Endometrium (tissue), 2 donors: Measurements from ENCODE around the gene ADAMTS2.
"Not testable (repeated sequence)": the region's sequence is repeated elsewhere in the genome, so short reads cannot be mapped to it uniquely, and the experiment has no call there.

ENCODE experiments used
- FAIRE-seq: peaks from 2 replicates; lab custom pipeline; 2012; peaks lifted over from hg19 to GRCh38; lab: Jason Lieb, UNC
- donor health status: control.
- donor health status: control.

The ADAMTS2 gene

DNA sequence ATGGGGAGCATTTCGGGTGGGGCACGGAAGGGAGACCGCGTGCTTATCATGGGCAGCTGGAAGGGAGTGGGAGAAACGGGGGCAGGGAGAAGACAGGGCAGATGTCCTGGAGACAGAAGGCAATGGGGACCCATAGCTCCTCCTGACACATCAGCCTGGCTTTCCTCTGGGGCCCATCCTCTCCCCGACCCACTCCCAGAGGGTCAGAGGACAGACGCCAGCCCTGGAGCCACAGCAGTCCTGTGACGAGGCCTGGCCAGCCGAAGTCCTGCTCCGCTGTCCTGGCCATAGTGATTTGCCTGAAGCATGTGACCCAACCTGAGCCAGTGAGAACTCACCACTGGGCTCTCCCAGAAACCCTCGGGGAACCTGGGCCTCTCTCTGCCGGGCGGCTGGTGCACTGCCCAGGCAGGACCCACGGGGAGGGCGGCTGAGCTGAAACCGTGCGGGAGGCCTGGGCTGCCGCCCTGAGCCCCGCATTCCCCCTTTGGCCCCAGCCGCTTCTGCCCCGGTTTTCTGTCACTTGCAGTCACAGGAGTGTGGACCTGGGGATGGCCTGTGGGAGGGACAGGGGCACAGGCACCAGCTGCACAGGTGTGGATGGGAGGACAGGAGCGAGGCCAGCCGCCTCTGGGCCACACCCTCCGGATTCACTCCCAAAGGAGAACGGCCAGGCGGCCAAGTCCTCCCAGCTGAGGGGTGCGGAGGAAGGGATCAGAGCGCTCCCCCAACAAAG, 19.8 kb downstream of the ADAMTS2 start:
- no peak for FAIRE-seq

DNA sequence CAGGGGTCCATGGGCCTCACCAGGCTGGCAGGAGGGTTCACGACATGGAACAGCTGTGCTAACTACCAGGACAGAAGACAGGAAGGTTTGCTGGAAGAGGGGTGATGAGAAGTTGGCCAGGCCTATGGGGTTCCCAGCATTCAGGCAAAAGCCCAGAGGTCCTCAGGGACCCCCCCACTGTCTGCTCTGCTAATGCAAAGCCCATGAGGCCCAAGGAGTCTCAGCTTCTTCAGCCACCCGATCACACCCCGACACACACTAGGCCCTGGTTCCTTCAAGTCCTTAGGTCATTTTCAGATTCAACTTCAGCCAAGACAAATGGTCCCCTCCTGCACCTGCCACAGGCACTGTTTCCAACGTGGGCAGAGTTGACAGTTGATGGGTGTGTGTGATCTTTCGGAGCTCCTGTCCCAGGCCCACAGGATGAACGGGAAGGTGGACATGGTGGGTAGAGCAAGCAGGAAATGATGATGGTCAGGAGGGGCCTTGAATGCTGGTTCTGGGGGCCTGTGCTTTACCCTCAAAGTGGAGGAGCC, 20.4 kb downstream of the ADAMTS2 start:
- no peak for FAIRE-seq

DNA sequence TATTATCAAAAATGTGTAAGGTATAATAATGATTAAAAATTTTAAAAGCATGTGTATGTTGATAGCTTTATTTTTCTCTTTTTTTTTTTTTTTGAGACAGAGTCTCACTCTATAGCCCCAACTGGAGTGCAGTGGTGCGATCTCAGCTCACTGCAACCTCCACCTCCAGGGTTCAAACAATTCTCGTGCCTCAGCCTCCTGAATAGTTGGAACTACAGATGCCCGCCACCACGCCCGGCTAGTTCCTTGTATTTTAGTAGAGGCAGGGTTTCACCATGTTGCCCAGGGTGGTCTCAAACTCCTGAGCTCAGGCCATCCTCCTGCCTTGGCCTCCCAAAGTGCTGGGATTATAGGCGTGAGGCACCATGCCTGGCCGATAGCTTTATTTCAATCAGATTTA, 20.9 kb downstream of the ADAMTS2 start:
- FAIRE-seq, result not testable (repeated sequence)

DNA sequence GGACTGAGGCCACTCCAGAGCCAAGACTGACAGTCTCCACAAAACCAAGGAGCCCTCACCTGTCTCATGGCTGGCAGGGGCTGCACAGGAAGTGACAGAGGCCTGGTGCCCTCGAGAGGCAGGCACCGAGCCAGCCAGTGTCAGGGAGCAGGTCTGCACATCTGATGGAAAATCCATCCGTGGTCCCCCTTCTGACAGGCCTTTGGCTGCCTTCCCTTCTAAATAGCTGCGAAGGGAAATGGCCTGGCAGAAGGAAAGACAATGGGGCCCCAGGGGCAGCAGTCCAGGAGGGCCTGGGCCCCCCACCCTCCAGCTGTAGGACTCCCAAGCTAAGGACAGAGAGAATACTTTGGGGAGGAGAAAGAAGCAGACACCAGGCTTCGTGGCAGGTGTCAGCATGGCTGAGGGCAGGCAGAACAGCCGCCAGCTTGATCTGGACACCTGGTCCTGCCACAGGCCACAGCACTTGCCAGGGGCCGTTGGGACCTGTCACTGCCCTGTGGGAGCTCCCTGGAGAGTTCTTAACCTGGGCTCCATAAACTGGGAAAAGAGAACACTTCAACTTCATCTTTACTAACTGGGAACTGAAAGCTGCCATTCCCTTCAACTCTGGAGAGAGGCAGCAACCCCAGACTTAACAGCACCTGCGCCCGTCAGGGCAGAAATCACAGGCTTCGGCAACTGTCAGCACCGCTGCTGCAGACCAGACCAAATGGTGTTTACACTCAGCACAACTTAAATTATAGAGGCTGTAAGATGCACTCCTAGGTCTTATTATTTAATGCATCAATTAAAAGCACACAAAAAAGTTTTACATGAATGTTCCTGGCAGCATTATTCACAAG, 22.0 kb downstream of the ADAMTS2 start:
- no peak for FAIRE-seq

DNA sequence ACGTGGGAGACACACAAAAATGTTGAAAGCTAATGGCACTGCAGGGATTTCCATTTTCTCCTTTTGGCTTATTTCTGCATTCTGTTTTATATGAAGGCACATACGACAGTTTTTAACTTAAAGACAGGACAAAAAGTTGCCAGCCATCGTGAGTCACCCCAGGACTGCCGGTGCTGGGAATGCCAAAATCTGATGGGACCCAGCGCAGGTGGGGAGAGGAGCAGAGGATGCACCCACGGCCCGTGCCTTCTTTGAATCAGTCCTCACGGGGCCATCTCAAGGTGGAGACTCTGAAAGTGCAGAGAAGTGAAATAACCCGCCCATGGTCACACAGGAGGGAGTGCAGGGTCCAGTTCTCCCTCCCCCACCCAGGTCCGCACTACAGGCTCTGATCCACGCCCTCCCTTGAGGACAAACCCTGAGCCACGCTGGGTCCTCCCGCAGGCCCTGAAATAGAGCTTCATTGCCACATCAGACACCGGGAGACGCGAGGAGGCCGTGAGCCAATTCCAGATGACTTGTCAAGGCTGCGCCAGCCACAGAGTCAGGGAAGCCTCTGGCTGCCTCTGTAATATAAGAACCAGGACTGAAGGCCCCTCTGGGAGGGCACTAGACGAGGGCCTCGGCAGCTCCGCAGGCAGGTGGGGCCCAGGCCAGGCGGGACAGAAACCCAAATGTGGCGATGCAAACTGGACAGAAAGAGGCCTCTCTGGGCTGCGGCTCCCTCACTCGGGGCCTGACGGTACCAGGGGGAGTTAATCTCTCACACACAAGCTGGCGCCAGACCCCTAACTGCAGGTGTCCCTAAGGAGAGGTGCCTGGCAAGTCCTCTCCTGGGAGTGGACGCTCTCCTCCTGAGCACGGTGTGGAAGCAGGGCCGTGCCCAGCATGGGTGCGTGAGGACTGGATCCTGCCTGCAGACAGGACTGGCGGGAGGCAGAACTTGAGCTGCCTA, 22.9 kb downstream of the ADAMTS2 start:
- FAIRE-seq, result no peak

DNA sequence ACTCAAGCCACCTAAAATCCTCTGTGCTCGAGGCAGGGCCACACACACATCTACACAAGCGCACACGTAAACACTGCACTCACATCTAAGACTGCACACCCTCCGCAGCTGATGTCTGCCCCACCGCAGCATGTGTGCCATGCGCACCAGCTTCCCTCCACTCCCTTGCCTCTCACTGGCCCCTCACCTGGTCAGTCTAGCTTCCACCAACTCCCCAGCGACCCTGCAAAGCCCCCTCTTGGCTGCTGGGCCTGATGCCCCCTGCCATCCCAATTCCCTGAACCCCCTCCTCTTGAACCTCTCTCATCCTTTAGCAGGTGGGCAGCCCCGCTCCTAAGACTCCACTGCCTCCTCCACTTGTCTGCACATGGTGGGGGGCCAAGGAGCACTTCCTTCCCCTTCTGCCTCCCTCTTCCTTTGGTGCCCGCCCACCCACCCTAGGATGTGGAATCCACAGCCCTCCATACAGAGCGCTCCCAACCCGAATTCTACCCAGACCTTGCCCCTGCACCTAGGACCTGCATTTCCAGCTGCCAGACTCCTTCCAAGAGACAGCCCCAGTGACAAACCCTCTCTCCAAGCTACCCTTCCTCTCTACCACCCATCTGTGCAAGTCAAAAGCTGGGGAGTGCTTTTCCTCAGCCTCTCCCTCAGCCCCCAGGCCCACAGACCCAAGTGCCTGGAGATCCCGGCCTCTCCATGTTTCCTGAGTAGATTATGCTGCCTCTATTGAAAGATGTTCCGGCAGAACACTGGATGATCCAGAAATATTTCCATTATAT, 23.9 kb downstream of the ADAMTS2 start:
- no peak for FAIRE-seq

DNA sequence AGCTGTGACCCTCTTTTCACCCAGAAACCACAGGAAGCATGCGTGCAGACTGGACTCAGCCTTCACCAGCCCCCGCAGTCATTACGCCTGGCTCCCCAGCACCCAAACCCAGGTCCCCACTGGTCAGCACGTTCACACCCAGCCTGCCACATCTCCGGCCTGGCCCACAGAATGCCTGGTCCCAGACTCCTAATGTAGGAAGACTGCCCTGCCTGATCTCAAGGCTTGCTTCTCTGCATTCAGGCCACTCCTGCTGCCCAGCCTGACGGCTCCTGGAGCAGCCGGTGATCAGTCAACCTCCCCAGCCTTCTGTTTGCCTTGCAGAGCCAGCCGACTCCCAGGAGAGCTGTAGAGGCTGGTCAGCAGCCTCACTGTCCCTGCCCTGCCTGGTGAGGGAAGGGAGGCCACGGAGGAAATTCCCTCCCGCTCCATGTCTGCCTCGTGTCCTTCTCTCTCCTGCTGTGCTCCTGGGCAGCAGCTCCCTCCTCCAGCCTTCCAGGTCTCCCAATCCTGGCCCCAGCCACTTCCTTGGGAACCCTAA, 25.4 kb downstream of the ADAMTS2 start:
- FAIRE-seq, result no peak

DNA sequence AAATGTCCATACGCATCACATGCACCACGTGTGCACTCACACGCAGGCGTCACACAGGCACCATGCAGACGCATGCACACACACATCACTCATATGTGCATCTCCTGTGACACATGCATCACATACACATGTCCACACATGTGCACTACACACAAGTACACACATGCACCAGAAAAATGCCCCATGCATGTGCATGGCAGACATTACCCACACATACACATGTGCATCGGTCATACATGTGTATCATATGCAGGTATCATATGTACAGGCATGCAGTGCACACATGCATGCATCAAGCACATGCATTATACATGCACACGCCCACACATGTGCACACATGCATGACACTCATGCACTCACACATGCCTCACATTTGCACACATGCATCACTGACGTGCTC, 26.1 kb downstream of the ADAMTS2 start:
- no peak for FAIRE-seq

DNA sequence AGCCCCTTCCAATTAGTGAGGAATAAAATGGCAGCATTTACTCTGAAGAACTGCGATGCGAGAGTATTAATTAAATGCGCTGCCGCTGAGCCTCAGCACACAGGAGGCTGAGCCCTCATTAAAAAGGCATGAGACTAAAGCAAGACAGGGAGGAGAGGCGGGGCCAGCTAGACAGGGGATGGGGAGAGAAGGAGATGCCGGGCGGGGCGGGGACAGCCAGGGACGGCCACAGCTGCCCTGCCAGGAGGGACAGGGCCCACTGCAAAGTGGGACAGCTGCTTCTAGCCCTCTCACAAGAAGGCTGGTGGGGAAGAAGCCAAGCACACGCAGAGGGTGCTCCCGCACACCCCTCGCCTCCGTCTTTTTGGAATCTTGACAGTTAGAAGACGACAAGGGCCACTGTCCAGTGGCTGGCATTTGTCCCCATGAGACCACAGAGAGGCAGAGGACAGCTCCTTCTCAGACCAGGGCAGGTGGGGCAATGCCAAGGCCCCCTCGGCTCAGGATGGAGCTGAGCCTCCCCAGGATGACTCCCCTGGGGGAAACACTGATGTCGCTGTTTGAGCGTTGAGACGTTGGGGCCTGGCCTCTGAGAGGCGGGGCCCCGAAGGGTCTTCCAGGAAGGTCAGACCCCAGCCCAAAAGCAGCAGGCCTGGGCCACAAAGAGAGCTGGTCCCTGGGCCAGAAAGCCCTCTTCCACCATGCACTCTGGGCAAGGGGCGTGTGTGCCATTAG, 26.9 kb downstream of the ADAMTS2 start:
- FAIRE-seq, result no peak

DNA sequence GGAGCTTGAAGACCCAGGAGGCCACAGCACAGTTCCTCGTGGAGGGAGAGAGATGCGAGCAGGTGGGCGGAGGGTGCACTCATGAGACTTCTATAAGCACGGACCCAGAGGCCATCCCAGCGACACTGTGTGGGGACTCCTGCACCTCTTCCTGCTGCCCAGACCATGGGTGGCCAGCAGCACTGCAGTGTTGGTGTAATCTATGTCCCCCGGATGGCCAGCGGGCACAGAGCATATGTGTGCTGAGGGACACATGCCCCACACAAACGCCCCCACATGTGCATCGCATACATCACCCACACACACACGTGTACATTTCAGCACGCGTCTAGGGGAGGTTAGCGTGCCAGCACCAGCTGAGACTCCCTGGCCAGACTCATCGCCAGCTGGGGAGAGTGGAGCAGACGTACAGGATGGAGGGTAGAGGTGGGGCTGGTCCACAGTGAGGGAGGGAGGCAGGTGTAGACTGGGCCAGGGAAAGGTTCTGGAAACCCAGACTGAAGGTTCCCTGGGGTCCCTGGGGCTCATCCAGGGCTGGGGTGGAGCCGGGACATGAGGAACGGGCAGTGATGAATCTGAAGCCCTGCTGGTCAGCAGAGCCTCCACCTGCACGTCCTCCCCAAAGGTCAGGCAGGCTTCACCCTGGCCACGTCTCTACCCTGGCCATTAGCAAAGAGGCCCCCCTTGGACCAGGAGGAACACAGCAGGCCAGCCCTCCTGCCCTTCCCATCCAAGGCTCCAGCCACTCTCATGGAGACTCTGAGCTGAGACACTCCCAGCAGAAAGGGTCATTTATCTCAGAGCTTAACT, 27.6 kb downstream of the ADAMTS2 start:
- no peak for FAIRE-seq

DNA sequence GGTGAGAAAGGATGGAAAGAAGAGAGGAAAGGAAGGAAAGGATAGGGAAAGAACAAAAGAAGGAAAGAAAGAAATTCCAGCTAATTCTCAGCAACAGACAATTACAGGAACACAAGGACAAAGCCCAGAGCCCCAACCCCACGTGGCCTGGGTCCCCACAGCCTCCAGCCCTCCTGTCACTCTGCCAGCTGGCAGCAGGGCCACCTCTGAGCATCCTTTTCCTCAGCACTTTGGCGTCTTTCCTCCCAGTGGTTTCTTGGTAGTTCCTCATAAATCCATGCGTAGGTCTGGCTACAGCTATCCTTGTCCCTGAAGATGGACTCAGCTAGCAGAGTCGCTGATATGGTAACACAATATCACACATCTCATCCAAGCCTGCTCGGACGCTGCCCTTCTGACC, 28.3 kb downstream of the ADAMTS2 start:
- FAIRE-seq, result no peak

DNA sequence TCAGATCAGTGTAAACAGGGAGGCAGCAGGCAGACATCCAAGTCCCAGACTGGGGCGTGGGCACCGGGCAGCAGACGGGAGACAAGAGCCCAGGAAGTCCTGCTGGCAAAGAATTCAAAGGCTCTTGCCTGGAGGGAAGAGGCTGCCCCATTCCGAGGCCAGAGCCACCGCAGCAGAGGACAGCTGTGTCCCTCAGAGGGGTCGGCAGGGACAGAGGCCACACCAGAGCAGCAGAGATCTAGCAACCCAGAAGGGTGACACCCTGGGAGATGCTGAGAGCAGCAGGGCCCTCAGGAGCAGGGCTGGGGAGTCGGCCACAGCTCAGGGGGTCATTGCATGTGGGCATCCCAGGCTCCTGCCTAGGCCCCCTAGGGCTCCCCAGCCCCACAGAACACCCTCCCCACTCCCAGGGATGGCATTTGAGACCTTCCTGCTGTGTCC, 29.1 kb downstream of the ADAMTS2 start:
- FAIRE-seq, result no peak

DNA sequence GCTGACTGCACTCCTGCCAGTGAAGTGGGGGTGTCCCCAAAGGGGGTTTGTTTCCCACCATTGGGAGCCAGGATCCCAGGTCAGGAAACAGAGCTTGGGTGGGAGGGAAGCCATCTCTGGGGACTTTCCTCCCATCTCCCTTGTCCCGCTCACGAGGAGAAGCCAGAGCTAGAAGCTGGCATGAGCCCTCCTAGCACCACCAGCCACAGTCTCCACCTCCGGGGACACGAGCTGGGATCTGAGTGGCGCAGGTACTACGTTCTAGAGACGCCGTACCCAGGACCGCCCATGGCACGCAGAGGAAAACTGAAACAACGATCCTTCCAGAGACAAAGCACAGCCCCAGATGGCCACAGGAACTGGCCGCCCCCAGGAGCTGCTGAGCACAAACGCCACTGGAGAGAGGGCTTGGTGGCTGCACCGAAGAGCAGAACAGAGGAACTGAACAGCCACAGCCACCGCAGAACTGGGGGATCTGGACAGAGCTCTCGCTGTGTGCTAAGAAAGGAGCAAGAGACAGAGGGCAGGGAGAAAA, 29.8 kb downstream of the ADAMTS2 start:
- no peak for FAIRE-seq

DNA sequence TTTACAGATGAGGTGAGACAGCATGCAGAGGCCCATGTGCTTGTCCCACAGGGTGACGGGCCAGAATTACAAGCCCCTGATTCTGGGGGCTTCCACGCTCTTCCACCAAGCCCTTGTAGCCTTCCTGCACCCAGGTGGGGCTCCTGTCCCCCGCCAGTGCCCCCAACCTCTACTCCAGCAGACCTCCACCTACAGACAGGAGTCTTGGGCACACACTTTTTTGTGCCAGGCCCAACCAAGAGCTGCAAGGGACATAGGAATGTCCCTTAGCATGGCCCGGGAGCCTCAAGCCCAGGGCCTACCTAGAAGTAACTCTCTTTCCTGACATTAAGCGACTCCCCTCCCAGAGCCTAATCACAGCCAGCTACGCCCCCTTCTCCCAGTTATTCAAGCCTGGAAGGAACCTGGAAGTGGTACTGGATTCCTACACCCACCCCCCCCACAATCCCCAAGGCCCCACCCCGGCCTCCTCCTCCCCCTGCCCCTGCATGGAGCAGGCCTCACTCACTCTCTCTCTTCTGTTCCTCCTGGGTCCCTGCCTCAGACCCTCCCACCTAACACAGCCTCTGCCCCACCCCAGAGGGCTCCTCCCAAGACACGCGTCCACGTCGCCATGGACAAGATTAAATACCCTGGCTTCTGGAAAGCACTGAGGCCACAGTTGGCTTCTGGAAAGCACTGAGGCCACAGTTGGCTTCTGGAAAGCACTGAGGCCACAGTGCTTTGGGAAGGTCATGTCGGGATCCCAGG, 30.5 kb downstream of the ADAMTS2 start:
- FAIRE-seq, result no peak

DNA sequence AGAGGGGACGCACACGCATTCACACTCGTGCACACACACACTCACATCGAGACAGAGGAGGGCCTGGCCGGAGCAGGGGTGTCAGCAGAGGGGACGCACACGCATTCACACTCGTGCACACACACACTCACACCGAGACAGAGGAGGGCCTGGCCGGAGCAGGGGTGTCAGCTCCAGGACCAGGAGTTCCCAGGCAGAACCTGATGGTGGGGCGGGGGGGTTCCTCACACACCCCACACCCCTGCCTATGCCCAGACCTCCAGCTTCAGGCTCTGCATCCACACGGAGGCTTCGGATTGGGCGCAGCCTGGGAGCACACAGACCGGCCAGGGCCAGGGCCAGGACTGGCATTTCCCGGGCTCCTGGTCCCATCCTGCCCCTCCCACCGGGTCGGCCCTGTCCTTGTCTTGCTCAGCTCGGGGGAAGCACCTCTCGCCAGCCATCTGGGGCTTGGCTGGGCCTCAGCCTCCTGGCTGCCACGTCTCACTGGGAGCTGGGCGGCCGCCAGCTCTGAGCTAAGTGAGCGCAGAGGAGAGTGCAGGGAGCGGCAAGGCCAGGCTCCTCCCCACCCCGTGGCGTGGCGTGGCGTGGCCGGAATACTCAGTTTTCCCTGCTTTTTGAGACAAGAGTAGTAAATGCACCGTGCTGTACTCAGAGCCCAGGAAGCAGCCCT, 31.3 kb downstream of the ADAMTS2 start:
- peak; percentile 46 for FAIRE-seq

DNA sequence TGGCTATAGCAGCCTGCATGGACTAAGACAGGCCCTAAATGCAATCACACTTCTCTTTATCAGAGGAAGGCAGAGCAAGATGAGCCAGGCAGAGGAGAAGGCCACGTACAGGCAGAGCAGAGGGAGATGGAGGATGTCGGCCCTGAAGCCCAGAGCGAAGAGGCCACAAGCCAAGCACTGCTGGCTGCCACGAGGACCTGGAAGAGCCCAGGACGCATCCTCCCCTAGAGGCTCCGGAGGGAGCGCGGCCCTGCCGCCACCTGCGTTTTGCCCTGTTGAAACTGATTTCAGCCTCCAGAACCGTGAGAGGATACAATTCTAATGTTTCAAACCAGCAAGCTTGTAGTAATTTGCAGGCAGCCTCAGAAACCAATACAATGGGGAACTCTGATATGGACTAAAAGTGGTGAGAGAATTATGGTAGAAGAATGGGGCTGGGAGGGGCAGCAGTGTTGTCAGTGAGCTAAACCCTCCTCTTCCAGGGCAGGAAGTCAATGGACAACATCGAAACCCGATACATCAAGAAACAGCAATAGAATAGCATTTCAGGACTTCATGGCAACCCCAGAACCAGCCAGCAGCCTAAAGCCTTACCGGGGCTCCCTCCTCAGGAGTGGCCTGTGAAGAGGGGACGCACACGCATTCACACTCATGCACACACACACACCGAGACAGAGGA, 32.6 kb downstream of the ADAMTS2 start:
- FAIRE-seq, result no peak

DNA sequence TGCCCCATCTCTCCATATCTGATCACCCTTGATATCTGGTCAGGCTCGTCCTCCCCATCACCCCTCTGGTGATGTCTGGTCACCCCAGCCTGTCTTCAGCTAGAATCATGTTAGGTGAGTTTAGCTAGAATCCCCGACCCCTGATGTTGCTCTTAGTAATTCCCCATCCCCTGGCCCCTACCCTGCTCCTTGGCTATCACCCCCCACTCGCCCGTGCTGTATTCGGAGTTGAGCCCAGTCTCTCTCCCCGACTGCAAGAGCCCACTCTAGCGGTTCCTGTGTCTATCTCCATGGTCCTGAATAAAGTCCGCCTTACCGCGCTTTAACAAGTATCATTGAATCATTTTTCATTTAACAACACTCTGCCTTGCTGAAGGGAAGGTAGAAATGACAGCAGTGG, 33.7 kb downstream of the ADAMTS2 start:
- FAIRE-seq, result no peak
